Spinal cord (tissue), 10 donors: Measurements from ENCODE around the gene ARMS2. TPM values are rescaled to one million over a fixed set of nuclear protein-coding genes. Genes with fewer than 3 reads are reported as not detected.

Source experiments
- DNase-seq, 6 donors: peaks; one replicate each; pipeline versions ENCODE4 v3.0.0 to v3.0.0-alpha.2; 2013 to 2015; ENCODE audit warnings: low spot score in 6 of 6, low read depth in 4 of 6
- H3K27ac ChIP-seq: one replicate; pipeline ENCODE4 v1.5.1; 2013; ENCODE audit warnings: low read depth, low read length, control low read depth
- H3K27me3 ChIP-seq: one replicate; pipeline ENCODE4 v1.6.1; 2013; ENCODE audit warnings: low read length; ENCODE audit not compliant: control insufficient read depth, insufficient read depth
- H3K36me3 ChIP-seq: one replicate; pipeline ENCODE4 v1.6.1; 2013; ENCODE audit warnings: low read length; ENCODE audit not compliant: control insufficient read depth, insufficient read depth
- H3K4me1 ChIP-seq: one replicate; pipeline ENCODE4 v1.6.1; 2013; ENCODE audit warnings: low read length; ENCODE audit not compliant: control insufficient read depth, insufficient read depth
- H3K4me3 ChIP-seq: one replicate; pipeline ENCODE4 v1.5.1; 2013; ENCODE audit warnings: low read depth, low read length, control low read depth
- H3K9me3 ChIP-seq: one replicate; pipeline ENCODE4 v1.6.1; 2013; ENCODE audit warnings: low read length; ENCODE audit not compliant: control insufficient read depth, insufficient read depth
- WGBS: methylation state at CpG from one replicate; pipeline ENCODE4 v1.1.5; 2013; ENCODE audit warnings: missing lambda C conversion rate; ENCODE audit not compliant: insufficient coverage; 5-methylcytosine and 5-hydroxymethylcytosine counted together
- polyA plus RNA-seq, 2 donors: library from polyadenylated mRNA; unstranded; fragments of 120-200 nt; gene quantifications; one replicate each; pipeline ENCODE4 v1.2.1, GENCODE V29; 2013; ENCODE audit not compliant: insufficient read length in 2 of 2
- total RNA-seq, 2 donors: library from RNA; depleted of rRNA in 1 of 2; stranded (reverse); fragments of 120-200 nt in 1 of 2; fragments of >200 nt in 1 of 2; gene quantifications; one replicate each; pipeline versions ENCODE4 v1.2.3 to v1.2.4, GENCODE V29; 2013 to 2014
- donor health status: healthy.

The ARMS2 gene
- total and polyA plus RNA-seq, 4 donors, result 0.26 to 0.52 TPM; not detected in 2

DNA sequence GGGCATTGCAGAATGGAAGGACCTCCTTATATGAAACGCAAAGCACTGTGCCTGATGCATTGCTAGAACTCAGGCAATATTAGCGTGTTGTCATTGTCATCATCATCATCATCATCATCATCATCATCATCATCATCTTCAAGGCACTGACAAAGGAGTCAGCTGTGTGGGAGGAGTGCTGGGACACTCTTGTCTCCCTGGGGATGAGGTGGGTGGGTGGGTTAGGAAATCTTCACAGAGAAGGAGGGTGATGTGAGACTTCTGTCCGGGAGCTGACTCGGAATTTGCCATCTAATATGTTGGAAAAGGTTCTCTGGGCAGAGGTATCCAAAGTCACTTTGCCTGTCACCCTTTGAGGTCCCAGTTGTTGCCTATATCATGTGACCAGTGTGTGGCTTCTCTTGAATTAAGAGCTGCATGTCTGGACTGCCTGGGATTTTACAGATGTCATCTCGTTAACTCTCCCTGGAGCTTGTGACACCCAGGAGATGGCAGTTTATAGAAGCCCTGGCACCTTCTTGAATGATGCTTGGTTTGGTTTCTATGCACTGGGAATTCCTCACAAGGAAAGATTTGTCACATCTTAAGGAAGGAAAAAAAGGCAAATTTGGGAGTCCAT is 14.0 kb downstream of the ARMS2 start:
- Histone ChIP-seq H3K36me3 (peaks cover 3% of the 10 kb centered on the region), H3K27ac (no peak overlapping the region), H3K4me1 (peaks cover 22% of the 10 kb centered on the region), H3K9me3 (no peaks in the 10 kb centered on the region), H3K27me3 (no peaks in the 10 kb centered on the region), H3K4me3 (no peak overlapping the region)
- WGBS, result 73% methylated on average over 3 of the region's 5 CpGs
- no peak for DNase-seq

DNA sequence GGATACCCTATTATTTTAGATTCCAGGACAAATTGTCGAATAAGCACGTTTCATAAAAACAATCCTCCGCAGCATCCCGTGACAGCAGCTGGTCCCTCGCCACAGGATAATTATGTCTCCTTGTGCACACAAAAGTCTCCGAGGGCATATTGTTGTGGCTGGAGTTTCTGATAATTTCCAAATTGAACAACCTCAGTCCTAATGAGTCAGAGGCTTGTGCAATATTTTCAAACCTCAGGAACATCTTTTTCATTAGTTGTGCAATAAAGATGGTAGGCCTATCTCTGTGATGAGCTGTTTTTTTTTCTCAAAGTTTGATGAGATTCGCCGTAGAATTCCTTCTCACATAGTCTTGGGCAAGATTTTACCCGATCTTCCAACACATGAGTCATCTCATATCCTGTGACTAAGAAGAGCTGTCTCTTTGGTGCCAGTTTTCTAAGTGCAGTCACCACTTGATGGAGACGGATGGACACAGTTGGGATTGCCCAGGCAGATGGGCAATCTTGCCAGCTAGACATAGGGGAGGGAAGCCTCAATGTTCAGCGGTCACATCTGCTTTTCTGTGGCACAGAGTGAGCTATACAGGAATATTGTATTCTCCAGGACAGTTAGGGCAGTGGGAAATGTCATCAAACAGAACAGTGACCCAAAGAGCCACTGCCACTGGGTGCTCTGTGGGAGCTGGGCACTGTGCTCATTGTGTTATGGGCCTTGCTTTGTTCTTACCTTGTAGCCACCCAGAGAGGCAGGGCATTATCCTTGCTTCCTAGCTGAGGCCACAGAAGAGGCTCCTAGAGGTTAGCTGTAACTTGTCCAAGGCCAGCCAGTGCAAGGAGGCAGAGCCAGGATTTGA is 14.7 kb downstream of the ARMS2 start:
- Histone ChIP-seq H3K4me1 (peaks cover 17% of the 10 kb centered on the region), H3K27me3 (no peaks in the 10 kb centered on the region), H3K36me3 (peaks cover 3% of the 10 kb centered on the region), H3K27ac (no peak overlapping the region), H3K9me3 (no peaks in the 10 kb centered on the region), H3K4me3 (no peak overlapping the region)
- DNase-seq, result no peak
- WGBS, result 82% methylated on average over 6 of the region's 11 CpGs

DNA sequence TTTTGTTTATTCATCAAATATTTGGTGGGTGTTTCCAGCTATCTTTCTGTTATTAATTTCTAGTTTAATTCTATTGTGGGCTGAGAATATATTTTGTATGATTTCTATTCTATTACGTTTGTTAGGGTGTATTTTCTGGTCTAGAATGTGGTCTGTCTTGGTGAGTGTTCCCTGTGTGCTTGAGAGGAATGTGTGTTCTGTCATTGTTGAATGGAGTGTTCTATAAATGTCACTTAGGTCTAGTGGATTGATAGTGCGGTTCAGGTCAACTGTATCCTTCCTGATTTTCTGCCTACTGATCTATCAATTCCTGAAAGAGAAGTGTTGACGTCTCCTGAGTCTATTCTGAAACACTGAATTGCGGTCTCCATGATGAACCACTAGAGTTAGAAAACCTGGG is 15.4 kb downstream of the ARMS2 start:
- Histone ChIP-seq H3K27ac (no peak overlapping the region), H3K36me3 (peaks cover 3% of the 10 kb centered on the region)
- WGBS, result 86% methylated on average over 4 of the region's 4 CpGs

DNA sequence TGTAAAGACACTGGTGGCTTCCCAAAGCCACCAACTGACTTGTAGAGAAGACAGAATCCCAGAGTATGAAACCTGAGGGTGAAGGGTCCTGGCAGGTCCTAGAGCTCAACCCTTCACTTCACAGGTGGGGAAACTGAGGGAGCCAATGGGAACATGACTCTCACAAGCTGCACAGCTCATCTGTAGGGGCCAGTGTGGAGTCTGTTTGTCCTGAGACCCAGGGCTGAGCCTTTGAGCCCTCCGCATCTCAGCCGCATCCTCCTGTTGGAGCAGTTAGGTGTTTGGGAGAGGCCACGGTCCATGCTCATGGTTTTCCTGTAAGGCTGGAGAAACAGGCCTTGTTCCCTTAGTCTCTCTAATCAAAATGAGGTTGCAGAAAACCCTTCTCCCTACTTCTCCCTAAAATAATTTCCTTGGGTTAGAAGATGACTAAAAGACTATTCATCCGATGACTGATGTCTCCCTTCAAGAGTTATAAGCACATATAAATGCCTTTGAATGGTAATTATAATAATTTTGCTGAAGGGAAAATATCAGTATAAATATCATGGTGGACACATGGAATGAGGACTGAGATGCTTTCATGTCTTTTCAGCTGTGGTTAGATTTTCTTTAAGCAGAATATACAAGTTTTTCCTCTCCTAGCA is 17.2 kb downstream of the ARMS2 start:
- no peaks in the 10 kb centered on the region for H3K9me3 ChIP-seq
- no peak for DNase-seq
- H3K4me3 ChIP-seq, result no peak overlapping the region
- 100% methylated on average over 3 of the region's 4 CpGs for WGBS
- no peaks in the 10 kb centered on the region for H3K36me3 ChIP-seq
- H3K27me3 ChIP-seq, result no peaks in the 10 kb centered on the region
- no peak overlapping the region for H3K27ac ChIP-seq
- H3K4me1 ChIP-seq, result peaks cover 31% of the 10 kb centered on the region

More for the DNA sequence above, 15.4 kb downstream of the ARMS2 start:
- DNase-seq, result no peak
- Histone ChIP-seq H3K4me3 (no peak overlapping the region), H3K4me1 (peaks cover 16% of the 10 kb centered on the region), H3K27me3 (no peaks in the 10 kb centered on the region), H3K9me3 (no peaks in the 10 kb centered on the region)

DNA sequence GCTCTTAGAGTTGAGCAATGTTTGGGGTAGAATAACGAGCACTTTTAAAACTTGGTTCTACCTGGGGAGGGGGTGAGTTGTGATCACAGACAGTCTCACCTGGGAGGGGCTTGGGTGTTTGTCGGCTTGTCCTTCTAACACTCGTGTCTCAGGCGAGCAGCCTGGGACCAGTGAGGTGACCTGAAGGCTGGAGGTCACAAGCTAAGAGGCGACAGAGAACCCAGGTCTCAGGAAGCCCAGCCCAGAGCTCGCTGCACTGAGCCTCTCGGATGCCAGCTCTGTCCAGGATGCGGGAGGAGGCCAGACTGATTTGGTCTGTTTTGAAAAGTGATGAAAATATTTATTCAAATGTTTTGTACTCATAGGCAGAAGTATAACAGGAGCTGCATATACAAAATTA is 18.7 kb downstream of the ARMS2 start:
- Histone ChIP-seq H3K4me3 (no peak overlapping the region), H3K9me3 (no peaks in the 10 kb centered on the region), H3K36me3 (no peaks in the 10 kb centered on the region), H3K27me3 (no peaks in the 10 kb centered on the region), H3K27ac (no peak overlapping the region), H3K4me1 (peaks cover 45% of the 10 kb centered on the region)
- no peak for DNase-seq
- 94% methylated on average over 6 of the region's 8 CpGs for WGBS

DNA sequence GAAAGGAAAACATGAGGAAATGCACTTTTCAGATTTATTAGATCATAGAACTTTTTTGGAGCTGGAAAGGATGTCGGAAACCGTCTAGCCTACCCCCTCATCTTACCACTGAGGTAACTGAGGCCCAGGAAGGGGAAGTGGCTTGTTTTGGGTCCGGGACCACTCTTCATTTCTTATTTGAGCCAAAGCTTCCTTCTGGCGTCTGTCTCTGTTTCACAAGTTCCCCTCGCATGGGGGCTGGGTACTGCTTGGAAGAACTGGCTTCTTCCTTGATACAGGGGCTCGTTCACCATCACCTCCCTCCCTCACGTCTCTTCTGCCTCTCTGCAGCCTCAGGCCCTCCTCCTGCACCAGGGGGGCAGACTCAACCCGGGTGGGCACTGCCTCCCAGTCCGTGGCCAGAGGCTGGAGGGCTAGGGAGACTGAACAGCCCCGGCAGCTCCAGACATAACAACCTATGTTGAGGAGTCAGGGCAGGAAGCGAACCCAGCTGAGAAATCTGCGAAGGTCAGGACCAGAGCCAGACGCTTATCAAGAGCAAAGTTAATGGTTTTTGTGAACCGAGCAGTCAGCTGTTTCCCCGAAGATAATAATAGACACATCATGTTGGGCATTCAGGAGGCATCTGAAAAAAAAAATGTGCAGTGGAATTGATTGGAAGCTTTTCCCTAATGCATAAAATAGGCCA is 19.8 kb downstream of the ARMS2 start:
- Histone ChIP-seq H3K4me3 (no peak overlapping the region), H3K36me3 (no peaks in the 10 kb centered on the region), H3K9me3 (no peaks in the 10 kb centered on the region), H3K4me1 (peaks cover 55% of the 10 kb centered on the region), H3K27me3 (no peaks in the 10 kb centered on the region), H3K27ac (no peak overlapping the region)
- peak in 2 of 6 donors; percentile 68 to 83 for DNase-seq
- WGBS, result 44% methylated on average over 9 of the region's 15 CpGs

DNA sequence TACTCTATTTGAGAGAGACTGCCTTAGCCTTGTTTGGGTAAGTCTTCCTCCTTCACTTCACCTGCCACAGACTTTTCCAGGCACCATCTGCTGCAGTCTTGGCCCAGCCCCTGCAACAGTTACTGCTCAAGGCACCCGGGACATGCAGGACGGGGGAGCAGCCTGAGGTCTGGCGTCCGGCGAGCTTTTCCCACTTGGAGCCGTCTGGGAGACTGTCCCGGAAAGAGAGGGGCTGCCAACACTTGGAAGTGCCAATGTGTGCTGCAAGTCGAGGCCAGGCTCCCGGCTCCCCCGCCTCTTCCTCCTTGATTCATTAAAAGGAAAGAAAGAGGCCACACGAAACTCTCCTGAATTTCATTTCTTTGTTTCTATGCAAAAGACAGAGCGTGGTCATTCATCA is 20.6 kb downstream of the ARMS2 start:
- DNase-seq, result peak in 2 of 6 donors; percentile 55 to 95
- Histone ChIP-seq H3K36me3 (no peaks in the 10 kb centered on the region), H3K4me1 (peaks cover 60% of the 10 kb centered on the region), H3K27me3 (no peaks in the 10 kb centered on the region), H3K4me3 (no peak overlapping the region), H3K9me3 (no peaks in the 10 kb centered on the region), H3K27ac (peak overlapping the region; percentile 72)
- 25% methylated on average over 10 of the region's 12 CpGs for WGBS

DNA sequence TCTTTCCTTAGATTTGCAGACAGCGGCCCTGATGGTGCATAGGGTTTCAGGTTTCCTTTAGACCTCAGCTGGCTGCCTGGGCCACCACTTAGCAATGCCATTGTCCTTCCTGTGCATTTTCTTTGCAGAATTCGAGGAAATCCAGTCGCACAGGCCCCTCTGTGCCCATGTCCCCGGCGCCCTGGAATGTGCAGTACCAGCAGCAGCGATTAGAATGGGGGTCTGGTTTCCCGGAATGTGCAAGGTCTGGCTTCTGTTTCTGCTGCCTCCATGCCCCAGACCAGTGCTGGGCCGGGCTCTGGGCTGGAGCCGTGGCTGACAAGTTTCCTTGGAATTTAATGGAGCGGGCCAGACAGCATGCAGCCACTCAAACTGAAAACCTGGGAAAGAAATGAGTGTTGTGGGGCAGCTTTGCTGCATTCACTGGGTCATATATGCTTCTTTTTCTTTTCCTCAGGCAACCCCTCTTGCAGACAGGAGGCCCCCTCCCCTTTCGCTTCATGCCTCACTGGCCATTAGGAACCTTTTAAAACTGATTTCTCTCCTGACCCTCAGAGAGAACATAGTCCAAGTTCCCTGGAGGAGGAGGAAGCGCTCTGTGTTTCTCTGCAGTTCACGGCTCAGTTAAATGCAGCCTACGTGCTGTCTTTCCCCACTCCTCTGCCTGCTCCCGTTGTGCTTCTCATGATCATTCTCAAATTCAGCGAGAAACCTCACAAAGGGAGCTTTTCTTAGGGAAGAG is 21.3 kb downstream of the ARMS2 start:
- H3K27ac ChIP-seq, result peak overlapping the region; percentile 72
- peak in 2 of 6 donors; percentile 70 to 74 for DNase-seq
- no peaks in the 10 kb centered on the region for H3K27me3 ChIP-seq
- 20% methylated on average over 11 of the region's 16 CpGs for WGBS
- peaks cover 65% of the 10 kb centered on the region for H3K4me1 ChIP-seq
- no peaks in the 10 kb centered on the region for H3K9me3 ChIP-seq
- H3K4me3 ChIP-seq, result no peak overlapping the region
- H3K36me3 ChIP-seq, result no peaks in the 10 kb centered on the region

DNA sequence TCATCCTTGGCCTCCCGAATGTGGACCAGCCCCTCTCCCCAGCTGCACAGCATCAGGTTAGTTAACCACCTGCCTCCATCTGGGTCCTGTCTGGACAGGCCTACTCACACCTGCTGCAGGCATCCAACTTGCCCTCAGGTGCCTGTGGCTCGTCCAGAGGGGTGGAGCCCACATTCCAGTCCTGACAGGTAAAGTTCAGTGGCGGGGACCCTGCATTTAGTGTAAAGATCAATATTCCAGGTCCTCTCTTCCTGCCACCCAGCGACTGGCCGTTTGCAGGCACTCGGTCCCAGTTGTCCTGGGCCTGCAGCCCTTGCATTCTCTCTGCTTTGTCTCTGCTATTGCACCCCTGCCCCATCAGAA is 21.9 kb downstream of the ARMS2 start:
- DNase-seq, result no peak
- Histone ChIP-seq H3K9me3 (no peaks in the 10 kb centered on the region), H3K4me3 (no peak overlapping the region), H3K36me3 (no peaks in the 10 kb centered on the region), H3K27me3 (no peaks in the 10 kb centered on the region), H3K4me1 (peaks cover 65% of the 10 kb centered on the region), H3K27ac (no peak overlapping the region)
- WGBS, result 51% methylated on average over 3 of the region's 6 CpGs
